Measurements from ENCODE around the gene ZNF398.

GRCh38 chr7:149175150-149175549 lies 27.9 kb downstream of the ZNF398 start:
- TF ChIP-seq CTCF (IDR thresholded peaks at IDR 0.05) (no peak), EZH2 (IDR thresholded peaks at IDR 0.05) (no peak)
